Body of pancreas (tissue), 4 donors: ENCODE results near the gene IL18R1. TPM values are rescaled to one million over a fixed set of nuclear protein-coding genes. Genes with fewer than 3 reads are reported as not detected.

Source experiments
- ATAC-seq: fragments of 150-250 bp; one replicate; pipeline ENCODE4 v1.9.1; 2016
- DNase-seq, 4 donors: peaks; one replicate each; pipeline ENCODE4 v3.0.0-alpha.2; 2019
- H3K27ac ChIP-seq, 4 donors: fragments of 200-600 bp; sonication (generic); 1 replicate in 3 of 4; 2 replicates in 1 of 4; pipeline versions ENCODE4 v1.5.1 to v1.6.1; 2016 to 2019; ENCODE audit warnings: mild to moderate bottlenecking in 1 of 4, mixed read lengths in 1 of 4, moderate library complexity in 1 of 4
- H3K27me3 ChIP-seq, 2 donors: fragments of 200-600 bp; sonication (generic); one replicate each; pipeline ENCODE4 v1.6.0; 2016; ENCODE audit warnings: mild to moderate bottlenecking in 1 of 2
- H3K36me3 ChIP-seq, 2 donors: fragments of 200-600 bp; sonication (generic); replicated peaks in 1 of 2; 2 replicates each; pipeline ENCODE4 v1.5.1; 2016; ENCODE audit warnings: low read depth in 2 of 2; ENCODE audit not compliant: insufficient read depth in 1 of 2
- H3K4me1 ChIP-seq: fragments of 200-600 bp; sonication (generic); one replicate; pipeline ENCODE4 v1.6.0; 2016
- H3K4me3 ChIP-seq, 2 donors: fragments of 200-600 bp; sonication (generic); 1 replicate in 1 of 2; 2 replicates in 1 of 2; pipeline ENCODE4 v1.5.1; 2016 to 2019
- H3K9me3 ChIP-seq, 3 donors: fragments of 200-600 bp; sonication (generic); 1 replicate in 2 of 3; 2 replicates in 1 of 3; pipeline ENCODE4 v1.5.1; 2016
- POLR2A ChIP-seq, 3 donors: fragments of 450-650 bp; IDR thresholded peaks; one replicate each; pipeline ENCODE4 v1.6.1; 2016; ENCODE audit warnings: antibody characterized with exemption in 3 of 3, mild to moderate bottlenecking in 2 of 3
- WGBS, 2 donors: methylation state at CpG; one replicate each; pipeline ENCODE4 v1.1.5; 2017; 5-methylcytosine and 5-hydroxymethylcytosine counted together
- intact Hi-C: fragments of 100-400 bp; cut with DNase I; formaldehyde crosslinking; loops from one replicate; pipeline ENCODE4 v1.15.1; 2023
- total RNA-seq, 2 donors: library from RNA; depleted of rRNA; stranded (reverse); fragments of >200 nt; gene quantifications; one replicate each; pipeline ENCODE4 v1.1.0, GENCODE V29; 2016
- TF ChIP-seq, protein P1 (sequence below), 7 experiments: fragments of 450-650 bp in 4 of 7; fragments of 200-600 bp in 3 of 7; sonication (generic) in 3 of 7; IDR thresholded peaks; one replicate each; pipeline ENCODE4 v1.5.1; 2016 to 2019; ENCODE audit warnings: antibody characterized with exemption in 7 of 7

IL18R1 gene
- total RNA-seq, 2 donors from 2014 or later = 3.1 to 5.3 TPM

DNA sequence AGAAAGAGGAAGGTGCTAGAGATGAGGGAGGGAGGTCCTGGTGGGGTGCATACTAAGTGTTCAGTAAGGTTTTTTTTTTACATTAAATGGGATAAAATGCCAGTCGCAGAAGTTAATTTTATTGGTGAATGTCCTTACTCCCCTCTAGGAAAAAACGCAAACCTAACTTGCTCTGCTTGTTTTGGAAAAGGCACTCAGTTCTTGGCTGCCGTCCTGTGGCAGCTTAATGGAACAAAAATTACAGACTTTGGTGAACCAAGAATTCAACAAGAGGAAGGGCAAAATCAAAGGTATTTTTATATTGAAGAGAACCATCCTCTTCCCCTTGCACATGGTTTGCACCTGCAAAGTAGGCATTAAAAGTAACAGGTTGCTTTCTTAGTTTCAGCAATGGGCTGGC, 12.7 kb upstream of the IL18R1 start:
- 19 to 42% methylated on average over 3 of the region's 3 CpGs for WGBS, 2 donors
- no peak for DNase-seq
- no peak for ATAC-seq
- TF ChIP-seq, protein P1, sequence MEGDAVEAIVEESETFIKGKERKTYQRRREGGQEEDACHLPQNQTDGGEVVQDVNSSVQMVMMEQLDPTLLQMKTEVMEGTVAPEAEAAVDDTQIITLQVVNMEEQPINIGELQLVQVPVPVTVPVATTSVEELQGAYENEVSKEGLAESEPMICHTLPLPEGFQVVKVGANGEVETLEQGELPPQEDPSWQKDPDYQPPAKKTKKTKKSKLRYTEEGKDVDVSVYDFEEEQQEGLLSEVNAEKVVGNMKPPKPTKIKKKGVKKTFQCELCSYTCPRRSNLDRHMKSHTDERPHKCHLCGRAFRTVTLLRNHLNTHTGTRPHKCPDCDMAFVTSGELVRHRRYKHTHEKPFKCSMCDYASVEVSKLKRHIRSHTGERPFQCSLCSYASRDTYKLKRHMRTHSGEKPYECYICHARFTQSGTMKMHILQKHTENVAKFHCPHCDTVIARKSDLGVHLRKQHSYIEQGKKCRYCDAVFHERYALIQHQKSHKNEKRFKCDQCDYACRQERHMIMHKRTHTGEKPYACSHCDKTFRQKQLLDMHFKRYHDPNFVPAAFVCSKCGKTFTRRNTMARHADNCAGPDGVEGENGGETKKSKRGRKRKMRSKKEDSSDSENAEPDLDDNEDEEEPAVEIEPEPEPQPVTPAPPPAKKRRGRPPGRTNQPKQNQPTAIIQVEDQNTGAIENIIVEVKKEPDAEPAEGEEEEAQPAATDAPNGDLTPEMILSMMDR (IDR thresholded peaks at IDR 0.05) = peak in 2 of 7 experiments; percentile 3 to 6
- no peak for TF ChIP-seq POLR2A (IDR thresholded peaks at IDR 0.05)
- Histone ChIP-seq H3K9me3 (no peaks in the 10 kb centered on the region), H3K4me1 (no peaks in the 10 kb centered on the region), H3K27me3 (no peaks in the 10 kb centered on the region), H3K4me3 (no peak overlapping the region), H3K27ac (no peak overlapping the region), H3K36me3 (no peaks in the 10 kb centered on the region)
- intact Hi-C loops = no loop called here

DNA sequence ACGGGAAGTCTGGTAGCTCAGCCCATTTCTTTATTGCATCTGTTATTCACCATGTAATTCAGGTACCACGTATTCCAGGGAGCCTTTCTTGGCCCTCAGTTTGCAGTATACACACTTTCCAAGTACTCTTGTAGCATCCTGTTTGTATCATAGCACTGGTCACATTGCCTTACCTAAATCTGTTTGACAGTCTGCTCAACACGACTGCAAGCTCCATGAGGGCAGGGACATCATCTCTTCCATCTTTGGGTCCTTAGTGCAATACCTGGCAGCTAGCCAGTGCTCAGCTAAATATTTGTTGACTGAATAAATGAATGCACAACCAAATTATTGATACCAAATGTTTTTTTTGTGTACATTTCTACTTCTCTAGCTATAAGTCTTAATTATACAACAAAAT, 11.2 kb upstream of the IL18R1 start:
- H3K9me3 ChIP-seq = no peaks in the 10 kb centered on the region
- H3K4me3 ChIP-seq = no peak overlapping the region
- no peaks in the 10 kb centered on the region for H3K4me1 ChIP-seq
- WGBS, 2 donors = 77 to 84% methylated on average over 3 of the region's 3 CpGs
- no peaks in the 10 kb centered on the region for H3K36me3 ChIP-seq
- H3K27me3 ChIP-seq = no peaks in the 10 kb centered on the region
- no peak overlapping the region for H3K27ac ChIP-seq
- intact Hi-C loops = no loop called here
- ATAC-seq = no peak
- no peak for DNase-seq
- TF ChIP-seq POLR2A (IDR thresholded peaks at IDR 0.05) = no peak
- TF ChIP-seq, protein P1 (IDR thresholded peaks at IDR 0.05) = no peak

- no peak for ATAC-seq
- Histone ChIP-seq H3K27me3 (no peaks in the 10 kb centered on the region), H3K4me3 (no peak overlapping the region), H3K9me3 (no peaks in the 10 kb centered on the region), H3K27ac (no peak overlapping the region), H3K4me1 (no peaks in the 10 kb centered on the region), H3K36me3 (no peaks in the 10 kb centered on the region)
- DNase-seq = no peak
- WGBS, 2 donors = 78 to 80% methylated on average over 4 of the region's 4 CpGs
- intact Hi-C loops = no loop called here
- TF ChIP-seq POLR2A (IDR thresholded peaks at IDR 0.05) = no peak
- TF ChIP-seq, protein P1 (IDR thresholded peaks at IDR 0.05) = no peak
These were observed 10.2 kb upstream of the IL18R1 start for GRCh38 chr2:102345329-102345920.

DNA sequence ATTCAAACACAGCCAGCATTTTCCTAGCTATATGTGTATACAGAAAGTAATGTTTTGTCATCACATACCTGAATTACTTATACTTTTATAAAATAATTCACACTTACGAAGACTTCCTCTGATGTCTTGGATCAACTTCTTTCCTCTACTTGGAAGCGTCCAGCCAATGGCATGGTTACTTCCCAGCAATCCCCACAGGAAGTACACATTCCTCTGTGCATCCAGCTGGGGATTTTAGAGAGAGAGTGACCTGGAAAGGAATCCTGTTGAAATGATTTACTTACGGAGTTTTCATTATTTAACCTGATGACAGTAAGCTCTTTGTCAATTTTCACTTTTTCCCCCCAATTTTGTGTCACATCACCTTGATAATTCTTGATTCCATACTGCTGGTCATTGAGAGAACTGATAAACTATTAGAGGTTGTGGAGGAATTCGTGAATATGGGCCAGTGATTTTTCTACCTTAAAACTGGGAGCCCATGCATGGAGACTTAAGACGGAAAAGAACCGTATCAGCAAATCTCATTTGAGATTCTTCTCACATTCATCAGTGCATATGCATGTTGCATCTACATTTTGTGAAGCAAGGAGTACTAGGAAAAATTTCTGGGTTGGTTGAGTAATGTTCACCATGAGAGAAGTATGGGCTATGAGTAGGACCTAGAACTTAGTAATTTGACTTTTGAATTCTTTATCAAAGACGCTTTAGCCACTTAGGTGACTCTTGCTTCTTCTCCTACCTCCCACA, 9.0 kb upstream of the IL18R1 start:
- Histone ChIP-seq H3K27ac (no peak overlapping the region), H3K36me3 (no peaks in the 10 kb centered on the region), H3K4me1 (no peaks in the 10 kb centered on the region), H3K27me3 (no peaks in the 10 kb centered on the region), H3K4me3 (no peak overlapping the region), H3K9me3 (no peaks in the 10 kb centered on the region)
- WGBS, 2 donors = 76 to 79% methylated on average over 7 of the region's 7 CpGs
- TF ChIP-seq, protein P1 (IDR thresholded peaks at IDR 0.05) = no peak
- no peak for TF ChIP-seq POLR2A (IDR thresholded peaks at IDR 0.05)
- intact Hi-C loops = no loop called here
- ATAC-seq = no peak
- no peak for DNase-seq
